ENCODE data around the gene LRRC41.
A peak's percentile ranks its signal among the peaks of the same experiment; 100 is the strongest.
"Not testable (repeated sequence)": the region's sequence is repeated elsewhere in the genome, so short reads cannot be mapped to it uniquely, and the experiment has no call there.

LRRC41 gene

GRCh38 chr1:46322191-46322590 is 18.8 kb upstream of the LRRC41 start:
- DNase-seq: not testable (repeated sequence)

- not testable (repeated sequence) for DNase-seq
Measured at GRCh38 chr1:46319960-46320914, 16.8 kb upstream of the LRRC41 start.

- DNase-seq: not testable (repeated sequence)
Measured at GRCh38 chr1:46319301-46319700, 15.9 kb upstream of the LRRC41 start.

- DNase-seq: no peak
Measured at GRCh38 chr1:46317323-46317722, 13.9 kb upstream of the LRRC41 start.

- no peak for DNase-seq
Measured at GRCh38 chr1:46315669-46316403, 12.4 kb upstream of the LRRC41 start.

GRCh38 chr1:46310321-46310720 is 6.9 kb upstream of the LRRC41 start:
- no peak for DNase-seq

GRCh38 chr1:46309401-46310159 is 6.2 kb upstream of the LRRC41 start:
- DNase-seq: no peak

- DNase-seq: no peak
Measured at GRCh38 chr1:46306159-46306530, 2.7 kb upstream of the LRRC41 start.

- DNase-seq: no peak
Measured at GRCh38 chr1:46303872-46304326, 483 bp upstream of the LRRC41 start.

- no peak for DNase-seq
Measured at GRCh38 chr1:46302641-46303037, 777 bp downstream of the LRRC41 start.

- DNase-seq: peak; percentile 82
Measured at GRCh38 chr1:46301808-46302640, 1.4 kb downstream of the LRRC41 start.

GRCh38 chr1:46301406-46301807 is 2.0 kb downstream of the LRRC41 start:
- DNase-seq: peak; percentile 17

- DNase-seq: no peak
Measured at GRCh38 chr1:46300673-46301405, 2.6 kb downstream of the LRRC41 start.

- no peak for DNase-seq
Measured at GRCh38 chr1:46298387-46298786, 5.0 kb downstream of the LRRC41 start.

- no peak for DNase-seq
Measured at GRCh38 chr1:46295306-46295705, 8.1 kb downstream of the LRRC41 start.

GRCh38 chr1:46289976-46290375 is 13.4 kb downstream of the LRRC41 start:
- no peak for DNase-seq

- no peak for DNase-seq
Measured at GRCh38 chr1:46289134-46289494, 14.3 kb downstream of the LRRC41 start.

GRCh38 chr1:46288485-46289133 is 14.8 kb downstream of the LRRC41 start:
- DNase-seq: no peak

GRCh38 chr1:46285730-46286477 is 17.5 kb downstream of the LRRC41 start:
- DNase-seq: peak; percentile 61
